HEK293T (cell line): ENCODE data around the gene PRSS23.

Source experiments
- CTCF ChIA-PET: fragments of 350-600 bp; formaldehyde crosslinking; extraction: SDS; loops from one replicate; lab custom pipeline; 2021; ENCODE audit warnings: antibody characterized with exemption, inconsistent platforms; lab: Yijun Ruan, JAX
- POLR2A ChIA-PET: fragments of 350-600 bp; formaldehyde crosslinking; extraction: SDS; loops from one replicate; lab custom pipeline; 2020; ENCODE audit warnings: antibody characterized with exemption, inconsistent platforms; lab: Yijun Ruan, JAX
- DNase-seq: peaks from one replicate; pipeline ENCODE4 v3.0.0; 2012; ENCODE audit warnings: mixed read lengths; ENCODE audit errors: extremely low spot score
- ARNT ChIP-seq: fragments of 450-650 bp; IDR thresholded peaks from 2 replicates; pipeline ENCODE4 v1.6.1; 2017; ENCODE audit warnings: mild to moderate bottlenecking
- BHLHE40 ChIP-seq: fragments of 450-650 bp; IDR thresholded peaks from 2 replicates; pipeline ENCODE4 v1.6.1; 2016; ENCODE audit warnings: mild to moderate bottlenecking, moderate library complexity, borderline replicate concordance
- CTBP1 ChIP-seq: fragments of 450-650 bp; IDR thresholded peaks from 2 replicates; pipeline ENCODE4 v1.6.1; 2016; ENCODE audit warnings: borderline replicate concordance
- ELF4 ChIP-seq: fragments of 450-650 bp; IDR thresholded peaks from 2 replicates; pipeline ENCODE4 v1.6.1; 2017; ENCODE audit warnings: antibody characterized with exemption
- FOXA1 ChIP-seq: fragments of 450-650 bp; IDR thresholded peaks from 2 replicates; pipeline ENCODE4 v1.6.1; 2016; ENCODE audit warnings: mild to moderate bottlenecking
- FOXK2 ChIP-seq: fragments of 450-650 bp; IDR thresholded peaks from 2 replicates; pipeline ENCODE4 v1.6.1; 2016; ENCODE audit warnings: mild to moderate bottlenecking
- FOXM1 ChIP-seq: fragments of 450-650 bp; IDR thresholded peaks from 2 replicates; pipeline ENCODE4 v1.6.1; 2017; ENCODE audit warnings: mild to moderate bottlenecking, borderline replicate concordance
- HDGF ChIP-seq: fragments of 450-650 bp; IDR thresholded peaks from 2 replicates; pipeline ENCODE4 v1.6.1; 2017; ENCODE audit warnings: antibody characterized with exemption, borderline replicate concordance
- L3MBTL2 ChIP-seq: fragments of 450-650 bp; conservative IDR thresholded peaks from 2 replicates; pipeline ENCODE4 v1.6.1; 2016; ENCODE audit warnings: mild to moderate bottlenecking
- LEF1 ChIP-seq: fragments of 450-650 bp; IDR thresholded peaks from 2 replicates; pipeline ENCODE4 v1.6.1; 2017; ENCODE audit warnings: mild to moderate bottlenecking, borderline replicate concordance
- NFRKB ChIP-seq: fragments of 450-650 bp; IDR thresholded peaks from 2 replicates; pipeline ENCODE4 v1.6.1; 2016; ENCODE audit warnings: mild to moderate bottlenecking, moderate library complexity
- SP1 ChIP-seq: fragments of 450-650 bp; IDR thresholded peaks from 2 replicates; pipeline ENCODE4 v1.6.1; 2017
- SUZ12 ChIP-seq: fragments of 450-650 bp; IDR thresholded peaks from 2 replicates; pipeline ENCODE4 v1.6.1; 2016; ENCODE audit warnings: mild to moderate bottlenecking
- TARDBP ChIP-seq: fragments of 450-650 bp; IDR thresholded peaks from 2 replicates; pipeline ENCODE4 v1.6.1; 2016
- ZNF384 ChIP-seq: fragments of 450-650 bp; IDR thresholded peaks from 2 replicates; pipeline ENCODE4 v1.6.1; 2016
- TF ChIP-seq, protein P1 (sequence below): fragments of 450-650 bp; IDR thresholded peaks from 2 replicates; pipeline ENCODE4 v1.6.1; 2016

Gene PRSS23

DNA sequence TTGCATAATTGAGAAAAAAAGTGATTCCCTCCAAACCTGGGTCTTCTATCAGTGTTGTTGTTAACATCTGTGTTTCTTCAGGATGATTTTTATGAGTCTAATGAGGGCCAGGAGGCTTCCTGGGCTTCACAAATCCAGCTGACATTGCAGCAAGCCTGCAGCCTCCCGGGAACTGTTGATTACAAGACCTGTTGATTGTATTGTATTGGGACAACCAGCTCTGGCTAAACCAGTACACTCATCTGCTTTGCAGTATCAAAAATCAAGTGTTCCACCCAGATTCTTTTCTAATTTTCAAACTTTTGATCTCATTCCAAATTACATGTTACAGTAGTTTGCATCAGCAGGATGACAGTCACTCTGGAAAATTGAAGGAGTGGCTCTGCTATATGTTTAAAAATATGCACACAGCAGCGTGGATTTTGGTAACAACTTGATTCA lies 16.1 kb upstream of the PRSS23 start:
- DNase-seq: no peak
- TF ChIP-seq TARDBP: no peak
- TF ChIP-seq FOXM1: no peak
- no peak for TF ChIP-seq CTBP1
- TF ChIP-seq NFRKB: no peak
- TF ChIP-seq LEF1: no peak
- no peak for TF ChIP-seq HDGF
- no peak for TF ChIP-seq SUZ12
- TF ChIP-seq SP1: no peak
- no peak for TF ChIP-seq ZNF384
- TF ChIP-seq, protein P1, sequence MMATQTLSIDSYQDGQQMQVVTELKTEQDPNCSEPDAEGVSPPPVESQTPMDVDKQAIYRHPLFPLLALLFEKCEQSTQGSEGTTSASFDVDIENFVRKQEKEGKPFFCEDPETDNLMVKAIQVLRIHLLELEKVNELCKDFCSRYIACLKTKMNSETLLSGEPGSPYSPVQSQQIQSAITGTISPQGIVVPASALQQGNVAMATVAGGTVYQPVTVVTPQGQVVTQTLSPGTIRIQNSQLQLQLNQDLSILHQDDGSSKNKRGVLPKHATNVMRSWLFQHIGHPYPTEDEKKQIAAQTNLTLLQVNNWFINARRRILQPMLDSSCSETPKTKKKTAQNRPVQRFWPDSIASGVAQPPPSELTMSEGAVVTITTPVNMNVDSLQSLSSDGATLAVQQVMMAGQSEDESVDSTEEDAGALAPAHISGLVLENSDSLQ: no peak
- TF ChIP-seq ARNT: no peak
- no peak for TF ChIP-seq L3MBTL2
- no peak for TF ChIP-seq BHLHE40
- TF ChIP-seq FOXA1: no peak
- TF ChIP-seq ELF4: no peak
- TF ChIP-seq FOXK2: no peak
- CTCF ChIA-PET: interaction anchor here (0.6 to 1.0 kb wide), 2 partner anchors 147 to 175 kb away, joined by 3 read pairs; no protein-coding TSS in a partner anchor
- POLR2A ChIA-PET: interaction anchor here (4.2 kb wide), 1 partner anchor 16 kb away, joined by 21 read pairs; the partner anchor contains the start of gene PRSS23

DNA sequence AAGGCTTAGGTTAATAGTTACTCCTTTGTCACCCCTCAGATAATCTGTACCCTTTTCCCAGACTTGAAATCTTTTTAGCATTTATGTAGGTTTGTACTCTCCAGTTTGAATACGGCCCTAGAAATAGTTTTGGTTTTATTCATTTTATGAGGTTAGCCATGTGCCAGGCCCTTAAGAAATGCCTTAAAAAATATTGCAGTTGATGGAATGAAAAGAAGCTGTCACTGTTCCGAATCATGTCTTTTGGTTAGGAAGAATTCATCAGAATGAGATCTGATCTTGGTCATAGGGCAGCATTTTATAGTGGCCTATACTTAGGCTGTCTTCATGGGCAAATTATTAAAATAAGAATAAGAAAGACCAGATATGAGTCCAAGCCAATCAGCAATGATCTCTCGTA lies 14.8 kb upstream of the PRSS23 start:
- TF ChIP-seq TARDBP (no peak), CTBP1 (no peak), FOXM1 (no peak), FOXK2 (no peak), ELF4 (no peak), HDGF (no peak), NFRKB (no peak), FOXA1 (no peak), SUZ12 (no peak), LEF1 (no peak)
- ChIA-PET POLR2A (interaction anchor here (4.2 kb wide), 1 partner anchor 14 kb away, joined by 21 read pairs; the partner anchor contains the start of gene PRSS23), CTCF (no interaction called here)
- no peak for DNase-seq

DNA sequence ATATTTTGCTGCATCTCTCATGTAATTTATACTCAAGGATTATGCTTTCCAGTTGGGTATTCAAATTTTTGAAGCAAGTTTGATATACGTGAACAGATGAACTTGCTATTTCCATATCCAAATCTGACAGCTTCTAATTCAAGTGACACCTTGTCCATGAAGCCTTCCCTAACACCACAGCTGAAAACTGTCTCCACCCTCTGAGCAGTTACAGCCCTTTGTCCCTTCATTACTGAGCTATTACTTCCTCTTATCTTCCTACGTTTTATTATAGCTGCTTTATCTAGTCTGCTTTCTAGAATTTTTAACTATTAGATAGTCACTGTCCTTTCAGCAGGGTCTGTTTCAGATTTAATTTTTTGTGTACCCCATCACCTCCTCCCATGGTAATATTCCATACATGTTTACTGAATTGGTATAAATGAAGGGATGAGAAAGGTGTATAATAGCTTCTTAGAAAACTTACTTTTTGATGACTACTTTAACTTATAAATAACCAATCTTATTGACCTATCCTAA lies 13.3 kb upstream of the PRSS23 start:
- DNase-seq: no peak
- ChIA-PET POLR2A (interaction anchor here (1.2 to 4.2 kb wide), 2 partner anchors 10 to 13 kb away, joined by 3 to 21 read pairs; partner anchors contain the start of gene PRSS23), CTCF (interaction anchor here (1.2 kb wide), 1 partner anchor 12 kb away, joined by 4 read pairs; no protein-coding TSS in a partner anchor)
- TF ChIP-seq NFRKB (no peak), TARDBP (no peak), LEF1 (no peak), ZNF384 (no peak), HDGF (no peak)

DNA sequence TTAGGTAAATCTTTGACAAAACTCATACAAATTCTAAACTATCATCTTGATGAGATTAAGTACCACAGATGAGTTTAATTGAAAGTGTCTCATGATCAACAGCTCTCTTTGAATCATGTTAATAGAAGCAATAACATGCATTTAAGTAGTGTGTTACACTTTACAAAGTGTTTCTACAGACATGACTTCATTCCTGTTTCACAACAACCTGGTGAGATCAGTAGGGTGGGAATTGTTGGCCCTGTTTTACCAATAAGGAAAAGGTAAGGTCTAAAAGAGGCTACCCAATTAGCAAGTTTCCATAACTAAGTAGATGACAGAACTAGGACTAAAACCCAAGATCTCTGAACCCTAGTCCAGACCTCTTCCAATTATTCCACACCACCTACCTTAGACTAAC lies 12.7 kb upstream of the PRSS23 start:
- CTCF ChIA-PET: interaction anchor here (1.2 kb wide), 1 partner anchor 12 kb away, joined by 4 read pairs; no protein-coding TSS in a partner anchor
- POLR2A ChIA-PET: no interaction called here

DNA sequence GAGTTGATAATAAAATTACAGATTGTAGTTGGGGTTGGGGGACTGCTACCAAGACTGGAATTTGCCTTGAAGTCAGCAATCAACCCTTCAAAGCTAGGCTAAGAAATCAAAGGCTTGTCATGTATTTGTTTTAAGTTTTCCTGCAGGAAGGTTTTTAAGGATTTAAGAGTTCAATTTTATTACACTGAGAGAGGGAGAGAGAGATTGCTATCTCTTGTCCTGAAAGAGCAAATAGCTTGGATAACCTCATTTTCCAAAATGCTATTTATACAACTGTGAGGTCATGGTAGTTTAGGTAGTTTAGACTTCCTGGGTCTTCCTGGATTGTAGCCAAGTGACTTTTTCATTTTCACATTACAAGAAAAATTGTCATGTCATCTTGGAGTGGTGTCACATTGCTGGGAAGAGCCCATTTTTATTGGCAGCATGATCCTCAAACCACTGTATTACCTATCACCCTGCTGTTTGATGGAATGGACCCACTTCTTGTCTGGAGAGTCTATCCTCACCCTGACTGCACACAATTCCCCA lies 10.1 kb upstream of the PRSS23 start:
- no peak for TF ChIP-seq FOXM1
- TF ChIP-seq, protein P1: peak; percentile 31; the same call in 1 of the 2 replicates
- no peak for TF ChIP-seq ELF4
- TF ChIP-seq CTBP1: peak; percentile 55
- ChIA-PET CTCF (no interaction called here), POLR2A (interaction anchor here (0.9 to 5.5 kb wide), 4 partner anchors 11 to 266 kb away, joined by 3 to 39 read pairs (median 3); partner anchors contain the start of gene PRSS23)
- DNase-seq: peak; percentile 19

More for the DNA sequence above, 12.7 kb upstream of the PRSS23 start:
- TF ChIP-seq NFRKB (no peak), FOXM1 (no peak), FOXA1 (no peak), L3MBTL2 (no peak), ARNT (no peak), CTBP1 (no peak), ZNF384 (no peak), BHLHE40 (no peak), FOXK2 (no peak), SUZ12 (no peak)
- DNase-seq: no peak

DNA sequence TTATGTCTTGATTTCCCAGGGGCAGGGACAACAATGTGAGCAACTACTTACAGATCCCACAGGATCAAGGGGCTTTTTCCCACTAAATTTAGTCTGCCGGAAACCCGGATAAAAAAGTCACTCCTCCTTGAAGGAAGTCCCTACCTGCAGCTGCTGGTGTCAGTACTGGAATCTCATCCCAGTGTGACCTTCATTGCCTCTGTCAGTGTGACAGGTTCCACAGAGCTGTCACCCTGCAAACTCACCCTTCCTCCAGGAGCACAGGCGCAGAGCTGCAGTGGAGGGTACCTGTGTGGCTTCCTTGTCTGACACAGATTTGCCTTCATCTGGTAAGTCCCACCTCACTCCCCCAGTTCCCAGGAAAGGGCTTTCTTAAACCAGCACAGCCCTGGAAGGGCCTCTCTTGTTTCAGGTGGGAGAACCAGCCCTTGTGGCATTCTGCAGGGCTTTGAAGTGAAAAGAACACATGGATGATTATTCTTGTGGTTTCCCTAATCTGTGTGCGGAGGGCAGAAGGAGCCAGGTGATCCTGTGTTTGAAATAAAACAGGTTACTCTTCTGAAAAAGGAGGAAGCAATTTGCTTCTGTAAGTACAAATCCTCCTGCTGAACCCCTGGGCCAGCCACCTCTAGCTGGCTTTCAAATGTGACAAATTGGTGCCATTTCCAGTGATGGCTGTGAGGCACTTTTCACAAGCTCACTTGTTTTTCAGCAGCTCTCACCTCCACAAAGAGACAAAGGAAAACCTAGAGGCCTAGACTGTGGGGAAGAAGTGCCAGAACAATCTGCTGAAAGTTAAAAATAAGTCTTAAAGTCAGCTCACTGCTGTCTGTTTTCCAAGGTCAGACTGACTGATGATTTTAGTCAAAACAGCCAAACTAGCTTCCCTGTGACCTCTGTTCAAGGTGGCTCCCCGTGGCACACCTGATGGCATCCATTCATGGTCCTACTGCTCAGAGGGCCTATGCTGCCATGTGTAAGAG lies 9.2 kb upstream of the PRSS23 start:
- CTCF ChIA-PET: interaction anchor here (0.7 to 1.1 kb wide), 3 partner anchors 8 to 48 kb away, joined by 3 read pairs; no protein-coding TSS in a partner anchor
- POLR2A ChIA-PET: interaction anchor here (0.9 to 5.5 kb wide), 6 partner anchors 10 to 267 kb away, joined by 3 to 39 read pairs (median 3); partner anchors contain the start of gene PRSS23
- TF ChIP-seq NFRKB (no peak), FOXM1 (no peak), FOXA1 (no peak), BHLHE40 (no peak), LEF1 (no peak), SUZ12 (no peak), CTBP1 (no peak), L3MBTL2 (no peak)
- DNase-seq: no peak
